GM18868 (cell line): ENCODE data around the gene CDK5.
"Not testable (repeated sequence)": the region's sequence is repeated elsewhere in the genome, so short reads cannot be mapped to it uniquely, and the experiment has no call there.

Experiments
- ATAC-seq: cut with Tn5 transposase; IDR thresholded peaks from one replicate; pipeline ENCODE4 v1.9.1; 2021; ENCODE audit warnings: mild to moderate bottlenecking, moderate library complexity; ENCODE audit not compliant: unreplicated experiment

The CDK5 gene

GRCh38 chr7:151017370-151017952 lies 40.2 kb downstream of the CDK5 start:
- no peak for ATAC-seq

- no peak for ATAC-seq
Observed at GRCh38 chr7:151016942-151017341, 40.8 kb downstream of the CDK5 start.

- no peak for ATAC-seq
Observed at GRCh38 chr7:151016505-151016904, 41.2 kb downstream of the CDK5 start.

- ATAC-seq, result no peak
Observed at GRCh38 chr7:151015967-151016366, 41.7 kb downstream of the CDK5 start.

- ATAC-seq, result no peak
Observed at GRCh38 chr7:151014950-151015349, 42.7 kb downstream of the CDK5 start.

GRCh38 chr7:151013733-151014497 lies 43.8 kb downstream of the CDK5 start:
- no peak for ATAC-seq

GRCh38 chr7:151013356-151013732 lies 44.4 kb downstream of the CDK5 start:
- no peak for ATAC-seq

GRCh38 chr7:151012911-151013347 lies 44.8 kb downstream of the CDK5 start:
- no peak for ATAC-seq

- no peak for ATAC-seq
Observed at GRCh38 chr7:151012031-151012692, 45.5 kb downstream of the CDK5 start.

GRCh38 chr7:151011616-151012015 lies 46.1 kb downstream of the CDK5 start:
- not testable (repeated sequence) for ATAC-seq

GRCh38 chr7:151011097-151011409 lies 46.6 kb downstream of the CDK5 start:
- ATAC-seq, result no peak

- ATAC-seq, result no peak
Observed at GRCh38 chr7:151010307-151011096, 47.2 kb downstream of the CDK5 start.

GRCh38 chr7:151010037-151010306 lies 47.7 kb downstream of the CDK5 start:
- ATAC-seq, result no peak

GRCh38 chr7:151009327-151010036 lies 48.2 kb downstream of the CDK5 start:
- ATAC-seq, result no peak

GRCh38 chr7:151008511-151009323 lies 49.0 kb downstream of the CDK5 start:
- peak; percentile 67 for ATAC-seq

GRCh38 chr7:151008143-151008510 lies 49.6 kb downstream of the CDK5 start:
- ATAC-seq, result no peak

GRCh38 chr7:151007469-151007898 lies 50.2 kb downstream of the CDK5 start:
- ATAC-seq, result no peak

GRCh38 chr7:151006590-151007300 lies 51.0 kb downstream of the CDK5 start:
- ATAC-seq, result no peak

- ATAC-seq, result no peak
Observed at GRCh38 chr7:151005566-151005965, 52.1 kb downstream of the CDK5 start.
